ENCODE measurements around the gene TEDC1.

The TEDC1 gene

GRCh38 chr14:105473677-105474482 lies 17.2 kb upstream of the TEDC1 start:
- Histone ChIP-seq H3K4me3 (peak overlapping the region; percentile 72), H3K27ac (peak overlapping the region; percentile 92), H3K9me3 (ENCODE audit: low read depth, low read length) (no peaks in the 10 kb centered on the region), H3K36me3 (ENCODE audit: insufficient read depth, low read length) (peaks cover 13% of the 10 kb centered on the region), H3K9ac (ENCODE audit: insufficient read length) (no peak overlapping the region)
- DNase-seq (ENCODE audit: low read depth, low spot score) = peak; percentile 78
- no peak for TF ChIP-seq FOXP2 (optimal IDR thresholded peaks at IDR 0.05; ENCODE audit: control extremely low read depth, extremely low read length, insufficient read depth)
- peak; percentile 53; the same call in 1 of the 2 replicates for TF ChIP-seq POLR2AphosphoS5 (IDR thresholded peaks at IDR 0.05; ENCODE audit: borderline replicate concordance, low read depth, low read length)
- TF ChIP-seq EZH2 (IDR thresholded peaks at IDR 0.05) = no peak

GRCh38 chr14:105474483-105475268 lies 16.4 kb upstream of the TEDC1 start, which contains the start of gene CRIP2:
Gene CRIP2, plus strand, starts transcription at chr14:105474821. Its CDS starts 42 bp downstream, at chr14:105474863.
- 0 out of 2 replicates have a peak, but pooled peaks have one; percentile 37 for TF ChIP-seq POLR2AphosphoS5 (IDR thresholded peaks at IDR 0.05; ENCODE audit: borderline replicate concordance, low read depth, low read length)
- TF ChIP-seq FOXP2 (optimal IDR thresholded peaks at IDR 0.05; ENCODE audit: control extremely low read depth, extremely low read length, insufficient read depth) = no peak
- TF ChIP-seq EZH2 (IDR thresholded peaks at IDR 0.05) = no peak
- H3K4me3 ChIP-seq = peak within 1 kb of the TSS; percentile 96
- H3K9me3 ChIP-seq (ENCODE audit: low read depth, low read length) = no peaks in the 10 kb centered on the region
- H3K9ac ChIP-seq (ENCODE audit: insufficient read length) = peak within 1 kb of the TSS; percentile 91
- peaks cover 11% of the 10 kb centered on the region for H3K36me3 ChIP-seq (ENCODE audit: insufficient read depth, low read length)
- H3K27ac ChIP-seq = peak within 1 kb of the TSS; percentile 92
- DNase-seq (ENCODE audit: low read depth, low spot score) = no peak

- TF ChIP-seq EZH2 (IDR thresholded peaks at IDR 0.05) = no peak
- no peak; the same call in none of the 2 replicates for TF ChIP-seq POLR2AphosphoS5 (IDR thresholded peaks at IDR 0.05; ENCODE audit: borderline replicate concordance, low read depth, low read length)
- TF ChIP-seq FOXP2 (optimal IDR thresholded peaks at IDR 0.05; ENCODE audit: control extremely low read depth, extremely low read length, insufficient read depth) = no peak
- H3K9me3 ChIP-seq (ENCODE audit: low read depth, low read length) = no peaks in the 10 kb centered on the region
- peak overlapping the region; percentile 85 for H3K27ac ChIP-seq
- DNase-seq (ENCODE audit: low read depth, low spot score) = no peak
- H3K4me3 ChIP-seq = peak overlapping the region; percentile 96
- H3K9ac ChIP-seq (ENCODE audit: insufficient read length) = peak overlapping the region; percentile 91
- H3K36me3 ChIP-seq (ENCODE audit: insufficient read depth, low read length) = peaks cover 8% of the 10 kb centered on the region
Observed at GRCh38 chr14:105475269-105476096, 15.6 kb upstream of the TEDC1 start.

GRCh38 chr14:105476097-105476830 lies 14.8 kb upstream of the TEDC1 start:
- Histone ChIP-seq H3K4me3 (peak overlapping the region; percentile 96), H3K27ac (peak overlapping the region; percentile 85), H3K9ac (ENCODE audit: insufficient read length) (peak overlapping the region; percentile 91), H3K36me3 (ENCODE audit: insufficient read depth, low read length) (peaks cover 8% of the 10 kb centered on the region), H3K9me3 (ENCODE audit: low read depth, low read length) (no peaks in the 10 kb centered on the region)
- DNase-seq (ENCODE audit: low read depth, low spot score) = no peak
- no peak for TF ChIP-seq EZH2 (IDR thresholded peaks at IDR 0.05)
- TF ChIP-seq FOXP2 (optimal IDR thresholded peaks at IDR 0.05; ENCODE audit: control extremely low read depth, extremely low read length, insufficient read depth) = no peak
- no peak for TF ChIP-seq POLR2AphosphoS5 (IDR thresholded peaks at IDR 0.05; ENCODE audit: borderline replicate concordance, low read depth, low read length)

GRCh38 chr14:105476831-105477659 lies 14.0 kb upstream of the TEDC1 start:
- Histone ChIP-seq H3K9ac (ENCODE audit: insufficient read length) (peak overlapping the region; percentile 91), H3K4me3 (peak overlapping the region; percentile 96), H3K36me3 (ENCODE audit: insufficient read depth, low read length) (peaks cover 8% of the 10 kb centered on the region), H3K27ac (peak overlapping the region; percentile 85), H3K9me3 (ENCODE audit: low read depth, low read length) (no peaks in the 10 kb centered on the region)
- DNase-seq (ENCODE audit: low read depth, low spot score) = no peak
- TF ChIP-seq POLR2AphosphoS5 (IDR thresholded peaks at IDR 0.05; ENCODE audit: borderline replicate concordance, low read depth, low read length) = no peak
- TF ChIP-seq EZH2 (IDR thresholded peaks at IDR 0.05) = no peak
- no peak for TF ChIP-seq FOXP2 (optimal IDR thresholded peaks at IDR 0.05; ENCODE audit: control extremely low read depth, extremely low read length, insufficient read depth)

GRCh38 chr14:105477660-105478397 lies 13.2 kb upstream of the TEDC1 start:
- peak overlapping the region; percentile 85 for H3K27ac ChIP-seq
- TF ChIP-seq EZH2 (IDR thresholded peaks at IDR 0.05) (no peak), POLR2AphosphoS5 (IDR thresholded peaks at IDR 0.05; ENCODE audit: borderline replicate concordance, low read depth, low read length) (no peak), FOXP2 (optimal IDR thresholded peaks at IDR 0.05; ENCODE audit: control extremely low read depth, extremely low read length, insufficient read depth) (no peak)
- no peak for DNase-seq (ENCODE audit: low read depth, low spot score)
- no peak overlapping the region for H3K9ac ChIP-seq (ENCODE audit: insufficient read length)
- peak overlapping the region; percentile 96 for H3K4me3 ChIP-seq
- H3K9me3 ChIP-seq (ENCODE audit: low read depth, low read length) = no peaks in the 10 kb centered on the region
- peaks cover 8% of the 10 kb centered on the region for H3K36me3 ChIP-seq (ENCODE audit: insufficient read depth, low read length)
